DND-41 (cell line): ENCODE results near the gene PDE4D.

Experiments
- ATAC-seq: fragments of 200-7000 bp; cut with Tn5 transposase; 3 replicates; pipeline ENCODE4 v1.9.1; 2021; ENCODE audit warnings: low read depth; ENCODE audit not compliant: insufficient read depth
- DNase-seq: peaks from one replicate; pipeline ENCODE4 v3.0.0-alpha.2; 2020
- H2AFZ ChIP-seq: 2 replicates; pipeline ENCODE4 v1.6.0; 2012; ENCODE audit warnings: low read depth, low read length
- H3K27ac ChIP-seq: 2 replicates; pipeline ENCODE4 v1.5.1; 2012; ENCODE audit warnings: low read length, inconsistent platforms
- H3K27me3 ChIP-seq: fragments of 200-600 bp; sonication (generic); 2 replicates; pipeline ENCODE4 v1.6.0; 2012; ENCODE audit warnings: low read length, mild to moderate bottlenecking, inconsistent platforms; ENCODE audit not compliant: insufficient read depth, poor library complexity
- H3K36me3 ChIP-seq: 2 replicates; pipeline ENCODE4 v1.5.1; 2012; ENCODE audit warnings: low read length, inconsistent platforms; ENCODE audit not compliant: insufficient read depth
- H3K4me1 ChIP-seq: 2 replicates; pipeline ENCODE4 v1.5.1; 2012; ENCODE audit warnings: mild to moderate bottlenecking, low read length; ENCODE audit not compliant: insufficient read depth
- H3K4me2 ChIP-seq: 2 replicates; pipeline ENCODE4 v1.6.0; 2012; ENCODE audit warnings: mild to moderate bottlenecking, moderate library complexity, low read length, inconsistent platforms; ENCODE audit not compliant: insufficient read depth
- H3K4me3 ChIP-seq, 2 experiments: fragments of 200-600 bp in 1 of 2; shearing (Covaris generic) in 1 of 2; 2 replicates each; pipeline ENCODE4 v1.5.1; 2012 to 2016; ENCODE audit warnings: inconsistent platforms in 2 of 2, low read length in 2 of 2, mild to moderate bottlenecking in 2 of 2, low read depth in 1 of 2, moderate library complexity in 1 of 2
- H3K79me2 ChIP-seq: 2 replicates; pipeline ENCODE4 v1.6.0; 2012; ENCODE audit warnings: low read length, inconsistent platforms; ENCODE audit not compliant: insufficient read depth
- H3K9ac ChIP-seq: 2 replicates; pipeline ENCODE4 v1.6.0; 2012; ENCODE audit warnings: low read depth, mild to moderate bottlenecking, inconsistent platforms, low read length, moderate library complexity
- H3K9me3 ChIP-seq: 2 replicates; pipeline ENCODE4 v1.5.1; 2012; ENCODE audit warnings: low read length, moderate library complexity, mild to moderate bottlenecking, inconsistent platforms; ENCODE audit not compliant: insufficient read depth, severe bottlenecking
- H4K20me1 ChIP-seq: 2 replicates; pipeline ENCODE4 v1.6.0; 2012; ENCODE audit warnings: low read length; ENCODE audit not compliant: insufficient read depth
- EZH2 ChIP-seq: IDR thresholded peaks from 3 replicates; pipeline ENCODE4 v1.6.1; 2012; ENCODE audit warnings: borderline replicate concordance, low read depth, mild to moderate bottlenecking, moderate library complexity, low read length, inconsistent platforms; ENCODE audit not compliant: severe bottlenecking
- TF ChIP-seq, protein P1 (sequence below): IDR thresholded peaks from 2 replicates; pipeline ENCODE4 v1.5.1; 2012; ENCODE audit warnings: borderline replicate concordance, low read length, moderate library complexity, mild to moderate bottlenecking; ENCODE audit not compliant: poor library complexity, severe bottlenecking; ENCODE audit errors: extremely low read depth

Gene PDE4D

DNA sequence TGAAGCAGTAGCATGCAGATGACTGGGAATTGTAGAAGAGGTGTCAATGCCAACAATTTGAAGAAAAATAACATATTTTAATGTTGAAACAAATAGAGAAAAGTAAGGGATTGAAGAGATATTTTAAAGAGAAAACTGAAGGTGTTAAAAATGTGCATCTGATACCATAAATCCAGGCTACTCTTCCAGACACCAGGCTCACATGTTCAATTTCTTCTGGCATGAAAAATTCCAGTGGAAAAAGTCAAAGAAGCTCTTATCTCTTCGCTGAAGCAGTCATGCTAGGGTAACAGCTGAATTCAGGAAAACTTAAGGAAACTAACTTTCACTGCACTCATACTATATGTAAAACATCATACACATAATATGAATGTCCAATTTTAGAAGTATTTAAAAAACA is 335.0 kb downstream of the PDE4D start:
- TF ChIP-seq, protein P1, sequence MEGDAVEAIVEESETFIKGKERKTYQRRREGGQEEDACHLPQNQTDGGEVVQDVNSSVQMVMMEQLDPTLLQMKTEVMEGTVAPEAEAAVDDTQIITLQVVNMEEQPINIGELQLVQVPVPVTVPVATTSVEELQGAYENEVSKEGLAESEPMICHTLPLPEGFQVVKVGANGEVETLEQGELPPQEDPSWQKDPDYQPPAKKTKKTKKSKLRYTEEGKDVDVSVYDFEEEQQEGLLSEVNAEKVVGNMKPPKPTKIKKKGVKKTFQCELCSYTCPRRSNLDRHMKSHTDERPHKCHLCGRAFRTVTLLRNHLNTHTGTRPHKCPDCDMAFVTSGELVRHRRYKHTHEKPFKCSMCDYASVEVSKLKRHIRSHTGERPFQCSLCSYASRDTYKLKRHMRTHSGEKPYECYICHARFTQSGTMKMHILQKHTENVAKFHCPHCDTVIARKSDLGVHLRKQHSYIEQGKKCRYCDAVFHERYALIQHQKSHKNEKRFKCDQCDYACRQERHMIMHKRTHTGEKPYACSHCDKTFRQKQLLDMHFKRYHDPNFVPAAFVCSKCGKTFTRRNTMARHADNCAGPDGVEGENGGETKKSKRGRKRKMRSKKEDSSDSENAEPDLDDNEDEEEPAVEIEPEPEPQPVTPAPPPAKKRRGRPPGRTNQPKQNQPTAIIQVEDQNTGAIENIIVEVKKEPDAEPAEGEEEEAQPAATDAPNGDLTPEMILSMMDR = no peak
- TF ChIP-seq EZH2 = no peak
- Histone ChIP-seq H3K4me3 (no peak overlapping the region), H3K79me2 (no peaks in the 10 kb centered on the region), H3K9ac (no peak overlapping the region), H2AFZ (no peak overlapping the region), H3K27me3 (no peaks in the 10 kb centered on the region), H3K9me3 (no peaks in the 10 kb centered on the region), H3K4me1 (no peaks in the 10 kb centered on the region), H3K4me2 (no peak overlapping the region), H3K36me3 (no peaks in the 10 kb centered on the region), H4K20me1 (no peaks in the 10 kb centered on the region), H3K27ac (no peak overlapping the region)
- ATAC-seq (no peak), DNase-seq (no peak)

DNA sequence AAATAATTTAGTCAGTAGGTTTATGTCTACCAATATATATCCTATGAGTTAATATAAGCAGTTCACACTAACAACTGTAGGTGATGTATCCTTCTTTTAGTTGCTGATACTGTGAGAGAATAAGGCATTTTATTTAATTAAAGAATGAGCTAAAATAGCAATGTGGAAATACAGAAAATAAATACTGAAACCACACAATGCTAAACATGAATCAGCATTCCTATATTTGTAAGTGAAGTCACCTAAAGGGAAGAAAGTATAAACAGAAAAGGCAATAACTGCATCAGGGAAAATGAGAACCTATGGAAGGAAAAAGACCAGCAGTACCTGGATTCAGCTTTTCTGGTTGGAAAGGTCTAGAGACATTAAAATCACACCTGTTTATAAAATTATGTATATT is 336.0 kb downstream of the PDE4D start:
- Histone ChIP-seq H3K36me3 (no peaks in the 10 kb centered on the region), H3K4me2 (no peak overlapping the region), H3K79me2 (no peaks in the 10 kb centered on the region), H3K9me3 (no peaks in the 10 kb centered on the region), H3K27ac (no peak overlapping the region), H3K4me1 (no peaks in the 10 kb centered on the region), H2AFZ (no peak overlapping the region), H3K27me3 (no peaks in the 10 kb centered on the region), H4K20me1 (no peaks in the 10 kb centered on the region), H3K9ac (no peak overlapping the region), H3K4me3 (no peak overlapping the region)
- DNase-seq (no peak), ATAC-seq (no peak)
- TF ChIP-seq, protein P1 = no peak
- TF ChIP-seq EZH2 = no peak

DNA sequence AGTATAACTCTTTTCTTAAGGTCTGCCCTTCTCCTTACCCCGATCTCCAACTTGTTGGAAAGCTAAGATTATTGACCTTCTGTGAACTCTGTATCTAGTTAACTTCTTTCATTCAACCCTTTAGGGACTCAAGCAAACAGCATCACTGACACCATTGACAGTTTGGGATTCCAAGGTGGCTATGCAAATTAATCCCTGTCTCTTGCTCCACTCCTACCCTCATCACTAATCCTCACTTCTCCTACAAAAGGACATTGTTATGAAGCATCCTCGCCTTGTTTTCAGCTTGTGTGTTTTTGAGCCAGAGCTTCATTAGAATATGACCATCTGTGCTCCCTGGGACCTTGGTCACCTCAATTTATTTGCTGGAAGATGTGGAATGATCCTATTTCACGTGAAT is 337.9 kb downstream of the PDE4D start:
- Histone ChIP-seq H3K79me2 (no peaks in the 10 kb centered on the region), H3K27ac (no peak overlapping the region), H2AFZ (no peak overlapping the region), H3K4me1 (no peaks in the 10 kb centered on the region), H4K20me1 (no peaks in the 10 kb centered on the region), H3K4me3 (no peak overlapping the region), H3K27me3 (no peaks in the 10 kb centered on the region), H3K9ac (no peak overlapping the region), H3K9me3 (no peaks in the 10 kb centered on the region), H3K4me2 (no peak overlapping the region), H3K36me3 (no peaks in the 10 kb centered on the region)
- no peak for TF ChIP-seq EZH2
- TF ChIP-seq, protein P1 = no peak
- no peak for DNase-seq
- ATAC-seq = no peak

DNA sequence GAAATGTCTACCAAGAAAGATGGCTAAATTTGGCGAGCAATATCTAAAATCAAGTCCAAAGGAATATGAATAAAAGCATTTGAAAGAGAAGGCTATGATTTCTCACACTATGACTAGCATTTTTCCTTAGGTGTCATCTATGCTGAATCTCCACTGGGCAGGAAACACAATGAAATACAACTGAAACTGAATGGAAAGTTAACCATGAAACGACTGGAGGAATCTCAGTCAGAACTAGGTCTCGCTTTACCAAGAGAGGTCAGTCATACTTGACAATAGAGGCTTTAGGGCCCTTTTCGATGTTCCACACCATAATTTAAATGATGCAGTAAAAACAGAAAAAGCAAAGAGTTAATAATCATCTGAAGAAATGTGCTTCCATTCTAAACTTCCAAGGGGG is 339.0 kb downstream of the PDE4D start:
- Histone ChIP-seq H3K79me2 (no peaks in the 10 kb centered on the region), H3K9ac (no peak overlapping the region), H3K4me1 (no peaks in the 10 kb centered on the region), H3K27me3 (no peaks in the 10 kb centered on the region), H3K4me3 (no peak overlapping the region), H2AFZ (no peak overlapping the region), H3K9me3 (no peaks in the 10 kb centered on the region), H3K4me2 (no peak overlapping the region), H4K20me1 (no peaks in the 10 kb centered on the region), H3K27ac (no peak overlapping the region), H3K36me3 (no peaks in the 10 kb centered on the region)
- TF ChIP-seq EZH2 = no peak
- TF ChIP-seq, protein P1 = no peak
- DNase-seq (no peak), ATAC-seq (no peak)
